ENCODE data around the gene CACFD1.

DNA sequence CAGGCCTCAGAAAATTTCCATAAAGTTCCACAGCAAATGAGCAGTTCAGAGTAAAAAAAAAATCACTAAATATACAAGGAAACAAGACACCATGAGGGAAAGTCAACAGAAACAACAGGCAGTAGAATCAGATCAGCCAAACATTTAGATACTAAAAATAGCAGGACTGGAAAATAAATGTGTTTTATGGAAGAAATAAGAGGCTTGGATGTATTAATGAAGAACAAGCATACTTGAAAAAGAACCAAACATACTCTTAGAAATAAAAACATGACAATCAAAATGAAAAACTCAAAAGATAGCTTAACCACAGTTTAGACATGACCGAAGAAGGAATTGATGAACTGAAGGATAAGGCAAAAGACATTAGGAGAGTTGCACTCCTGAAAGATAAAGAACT, 42.3 kb downstream of the CACFD1 start:
- TF ChIP-seq GATA2 (IDR thresholded peaks at IDR 0.05; ENCODE audit: low read depth, low read length) (no peak), GATA3 (IDR thresholded peaks at IDR 0.05; ENCODE audit: low read depth, low read length) (no peak)

Data from SH-SY5Y (cell line).